NCI-H1048 (cell line): ENCODE results near the gene SMCO3.

Experiments used
- DNase-seq: peaks from one replicate; lab custom pipeline; 2025; lab: John Stamatoyannopoulos, UW

The SMCO3 gene

GRCh38 chr12:14827043-14827442 lies 13.1 kb upstream of the SMCO3 start:
- DNase-seq, result no peak

DNA sequence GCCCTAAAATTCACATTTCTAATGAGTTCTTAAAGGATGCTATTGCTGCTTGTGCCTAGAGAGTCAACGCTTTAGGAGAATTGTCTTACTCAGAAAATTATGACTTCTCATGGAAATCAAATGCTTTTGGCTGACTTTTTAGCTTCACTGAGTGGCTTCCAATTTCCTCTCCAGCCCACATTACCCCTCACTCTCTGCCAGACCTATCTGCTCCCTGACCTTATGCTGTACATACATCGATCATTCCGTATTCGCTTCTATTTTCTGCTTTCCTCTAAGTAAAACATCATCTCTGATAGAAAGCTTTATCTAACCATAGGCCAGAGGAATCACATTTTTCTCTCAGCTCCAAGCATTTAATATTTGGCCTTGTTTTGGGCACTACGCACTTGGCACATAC lies 12.5 kb upstream of the SMCO3 start:
- DNase-seq, result no peak

GRCh38 chr12:14825256-14825655 lies 11.3 kb upstream of the SMCO3 start:
- no peak for DNase-seq

- no peak for DNase-seq
Observed at GRCh38 chr12:14824012-14824634, 10.1 kb upstream of the SMCO3 start.

DNA sequence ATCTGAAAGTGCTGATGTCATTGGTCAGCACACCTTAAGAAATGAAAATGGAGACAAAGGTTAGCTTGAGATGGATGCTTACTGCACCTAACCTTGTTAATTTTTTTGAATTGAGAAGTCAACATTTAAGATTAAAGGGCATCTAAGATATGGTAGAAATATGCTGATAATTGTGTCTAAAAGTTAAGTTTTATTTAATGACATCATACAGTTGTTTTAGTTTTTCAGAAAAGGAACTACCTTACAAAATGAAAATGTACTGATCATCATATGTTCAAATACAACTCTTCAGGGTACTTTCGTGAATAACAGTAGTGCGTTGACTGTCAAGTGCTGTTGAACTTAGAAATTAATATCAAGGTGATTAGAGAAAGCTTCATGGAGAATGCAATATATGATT lies 2.5 kb downstream of the SMCO3 start:
- DNase-seq, result no peak

- DNase-seq, result no peak
Observed at GRCh38 chr12:14810953-14811483, 3.0 kb downstream of the SMCO3 start.

- no peak for DNase-seq
Observed at GRCh38 chr12:14810167-14810952, 3.6 kb downstream of the SMCO3 start.

GRCh38 chr12:14803830-14804160 lies 10.2 kb downstream of the SMCO3 start:
- no peak for DNase-seq

DNA sequence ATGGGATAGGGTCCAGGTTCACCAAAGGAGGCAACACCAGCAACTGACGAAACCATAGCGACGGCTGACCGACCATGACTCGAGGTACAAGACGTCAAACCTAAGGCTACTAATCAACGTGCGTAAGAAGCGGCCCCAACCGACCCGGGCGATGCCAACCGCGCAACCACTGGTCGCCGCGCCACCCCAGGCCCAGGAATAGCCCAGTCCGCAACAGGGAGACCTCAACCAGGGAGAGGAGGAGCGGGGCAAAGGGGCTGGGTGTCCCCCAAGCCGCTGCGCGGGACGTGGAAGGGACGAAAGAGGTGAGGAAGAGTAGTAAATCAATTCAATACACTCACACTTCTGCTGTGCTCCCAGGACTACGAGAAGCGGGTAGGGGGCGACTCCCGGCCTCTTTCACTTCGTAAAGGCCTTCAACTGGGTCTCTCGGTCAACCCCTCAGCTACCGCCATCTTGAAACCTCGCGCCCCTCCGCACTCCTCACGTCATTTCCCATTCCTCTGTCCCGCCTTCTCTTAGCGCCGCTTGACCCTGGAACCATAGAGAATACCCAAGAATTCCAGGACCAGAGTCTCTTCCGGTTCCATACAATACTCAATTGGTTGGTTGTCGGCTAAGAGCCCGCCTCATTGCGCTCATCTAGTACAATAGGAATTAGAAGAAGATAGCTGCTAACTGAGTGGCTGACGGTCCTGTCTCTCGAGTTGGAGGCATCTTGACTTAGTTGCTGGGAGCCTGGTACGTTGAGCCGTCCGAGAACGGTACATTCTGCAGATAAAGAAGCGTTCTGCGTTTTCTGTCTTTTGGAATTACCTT lies 10.8 kb downstream of the SMCO3 start, which contains the start of the genes C12orf60 and WBP11:
Gene C12orf60, plus strand, starts transcription at position 660 of the 819 bp plus-strand sequence. CDS start 19,266 bp downstream, outside the sequence.
Gene WBP11, minus strand, starts transcription at position 468 of the 819 bp plus-strand sequence. CDS start 2,095 bp downstream, outside the sequence.
- DNase-seq, result peak; percentile 96

DNA sequence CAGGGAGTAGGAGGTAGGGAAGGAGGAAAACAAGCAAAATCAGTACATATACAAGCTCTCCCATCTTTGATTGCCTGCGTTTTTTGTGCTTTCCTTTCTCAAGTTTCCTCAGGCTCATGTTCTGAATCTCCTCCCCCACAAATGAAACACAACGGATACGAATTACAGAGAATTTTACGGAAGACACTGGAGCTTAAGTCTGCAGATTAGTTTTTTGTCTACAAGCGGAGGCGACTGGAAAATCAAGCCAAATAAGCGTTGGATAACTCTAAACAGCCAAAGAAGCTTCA lies 11.3 kb downstream of the SMCO3 start:
- DNase-seq, result no peak

DNA sequence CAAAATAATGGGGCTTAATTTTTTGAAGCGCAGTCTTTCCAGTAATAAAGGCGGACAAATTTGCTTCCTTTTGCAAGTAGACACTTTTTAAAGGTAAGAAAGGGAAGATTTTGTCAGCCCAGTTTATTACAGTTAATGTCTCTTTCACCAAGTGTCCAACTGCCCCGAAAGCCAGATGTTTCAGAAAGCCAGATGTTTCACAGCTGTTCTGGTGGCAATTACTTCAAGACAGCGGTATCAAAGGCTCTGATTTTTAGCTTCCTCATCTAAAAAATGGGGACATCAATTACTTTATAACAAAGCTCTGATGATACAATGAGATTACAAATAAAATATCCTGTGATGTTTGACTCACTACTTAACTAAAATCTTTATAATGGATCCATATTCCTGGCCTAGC lies 11.7 kb downstream of the SMCO3 start:
- DNase-seq, result no peak

- DNase-seq, result no peak
Observed at GRCh38 chr12:14795028-14795448, 18.9 kb downstream of the SMCO3 start.

DNA sequence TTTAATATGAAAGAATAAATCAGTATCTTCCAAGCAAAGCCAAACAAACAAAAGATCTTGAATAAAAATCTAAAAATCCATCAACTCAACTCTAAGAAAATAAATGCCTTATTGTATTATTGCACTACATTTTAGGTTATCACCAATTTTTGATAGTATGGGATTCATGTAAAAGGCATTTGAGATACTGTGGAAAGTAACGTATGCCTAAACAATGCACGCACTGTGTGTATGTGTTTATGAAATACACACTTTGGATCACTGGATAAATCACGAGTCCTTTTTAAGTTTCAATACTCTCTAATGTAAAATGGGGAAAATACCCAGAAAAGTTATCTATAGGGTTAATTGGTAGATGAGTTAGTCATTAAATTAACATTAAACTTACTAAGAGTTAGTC lies 28.4 kb downstream of the SMCO3 start:
- DNase-seq, result no peak

- no peak for DNase-seq
Observed at GRCh38 chr12:14784471-14784870, 29.5 kb downstream of the SMCO3 start.

DNA sequence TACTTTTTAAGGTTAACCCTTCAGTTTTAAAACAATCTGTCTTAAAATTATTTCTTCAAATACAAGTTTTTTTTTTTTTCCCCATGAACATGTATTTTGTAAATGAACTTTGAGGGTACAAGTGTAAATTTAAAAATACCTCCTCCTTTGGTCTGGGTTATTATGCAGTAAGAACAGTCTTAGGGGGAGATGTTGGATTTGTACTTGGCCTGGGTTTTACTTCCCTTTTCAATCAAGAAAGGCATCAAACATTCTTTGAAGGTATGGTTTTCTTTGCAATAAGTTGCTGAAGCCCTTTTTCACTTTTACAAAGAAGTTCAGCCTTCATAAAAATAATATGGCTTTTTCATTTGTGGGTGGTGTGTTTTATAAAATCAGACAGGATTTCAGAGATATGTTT lies 31.2 kb downstream of the SMCO3 start:
- DNase-seq, result no peak

DNA sequence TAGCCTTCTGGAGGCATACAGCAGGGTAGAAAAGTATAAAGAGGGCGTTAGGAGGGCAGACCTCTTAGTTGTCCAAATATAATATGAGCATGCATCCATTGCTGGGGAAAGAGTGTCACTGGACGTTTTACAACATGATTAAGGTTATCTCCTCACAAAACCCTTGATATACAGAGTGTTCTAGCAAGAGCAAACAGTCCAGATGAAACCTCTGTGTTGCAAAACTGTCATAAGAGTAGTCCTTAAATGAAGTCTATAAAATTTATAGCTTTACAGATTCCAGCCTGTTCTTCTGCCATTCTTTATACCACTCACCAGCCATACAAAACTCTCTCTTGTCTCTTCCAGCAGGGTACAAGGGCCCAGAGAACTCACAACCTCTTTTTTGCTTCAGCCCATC lies 32.4 kb downstream of the SMCO3 start:
- DNase-seq, result no peak

GRCh38 chr12:14780859-14781258 lies 33.1 kb downstream of the SMCO3 start:
- no peak for DNase-seq

GRCh38 chr12:14779834-14780233 lies 34.1 kb downstream of the SMCO3 start:
- DNase-seq, result no peak

DNA sequence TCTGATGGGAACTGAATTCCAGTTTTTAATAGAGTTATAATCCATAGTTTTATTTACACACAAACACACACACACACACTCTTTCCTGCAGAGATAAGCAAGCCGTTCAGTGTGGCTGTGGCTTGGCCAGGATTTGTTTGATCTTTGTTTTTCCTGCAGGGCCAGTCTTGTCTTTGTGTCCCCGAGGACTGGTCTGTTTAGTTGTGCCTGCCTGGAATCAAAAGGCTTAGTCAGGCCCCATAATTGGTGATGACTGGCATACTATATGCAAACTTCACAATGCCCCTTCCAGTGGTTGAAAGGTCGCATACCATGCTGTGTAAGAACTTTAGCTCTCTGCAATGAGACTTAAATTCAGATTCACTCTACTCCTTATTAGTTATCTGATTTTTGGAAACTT lies 36.7 kb downstream of the SMCO3 start:
- peak; percentile 10 for DNase-seq

- DNase-seq, result no peak
Observed at GRCh38 chr12:14776236-14776961, 37.6 kb downstream of the SMCO3 start.

DNA sequence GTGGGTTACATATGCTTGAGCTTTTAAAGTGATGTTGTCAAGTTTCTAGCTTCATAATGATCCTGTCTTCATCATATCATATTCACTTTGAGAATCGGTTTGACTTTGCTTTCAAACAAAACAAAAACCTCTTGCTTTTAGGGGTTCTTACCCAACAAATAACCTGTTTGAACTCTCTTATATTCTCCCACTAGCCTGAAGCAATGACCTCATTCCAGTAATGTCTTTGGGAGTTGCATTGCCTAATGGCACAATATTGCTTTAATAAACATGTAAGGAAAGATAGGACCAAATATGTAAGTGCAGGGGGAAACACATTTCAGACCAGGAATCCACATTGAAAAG lies 38.4 kb downstream of the SMCO3 start:
- DNase-seq, result no peak
